HepG2 (cell line): ENCODE measurements around the gene RHOBTB3. TPM values are rescaled to one million over a fixed set of nuclear protein-coding genes. Genes with fewer than 3 reads are reported as not detected.

Experiments used
- KDM2A ChIP-seq: sonication (generic); formaldehyde crosslinking; IDR thresholded peaks from 2 replicates; pipeline ENCODE4 v1.4.0; 2020; ENCODE audit warnings: low read depth, missing genetic modification reagents, borderline replicate concordance
- SIX4 ChIP-seq: sonication (generic); formaldehyde crosslinking; IDR thresholded peaks from 2 replicates; pipeline ENCODE4 v1.4.0; 2020; ENCODE audit warnings: missing genetic modification reagents
- SRSF9 ChIP-seq: fragments of 200-400 bp; formaldehyde crosslinking; IDR thresholded peaks from 2 replicates; pipeline ENCODE4 v1.6.1; 2018; ENCODE audit warnings: borderline replicate concordance, mild to moderate bottlenecking, low read depth, low read length; ENCODE audit not compliant: insufficient read depth, poor library complexity, severe bottlenecking
- STAT5B ChIP-seq: sonication (generic); formaldehyde crosslinking; IDR thresholded peaks from 2 replicates; pipeline ENCODE4 v1.4.0; 2020; ENCODE audit warnings: missing genetic modification reagents
- THAP8 ChIP-seq: sonication (generic); formaldehyde crosslinking; IDR thresholded peaks from 2 replicates; pipeline ENCODE4 v1.5.1; 2020; ENCODE audit warnings: missing genetic modification reagents, mild to moderate bottlenecking, borderline replicate concordance
- ZBTB7A ChIP-seq: sonication (generic); formaldehyde crosslinking; IDR thresholded peaks from 2 replicates; pipeline ENCODE4 v1.8.0; 2022; ENCODE audit warnings: mild to moderate bottlenecking, missing genetic modification reagents
- ZNF18 ChIP-seq: sonication (generic); formaldehyde crosslinking; IDR thresholded peaks from 2 replicates; pipeline ENCODE4 v1.8.0; 2022; ENCODE audit warnings: mild to moderate bottlenecking, missing genetic modification reagents; ENCODE audit not compliant: insufficient replicate concordance
- ZNF547 ChIP-seq: sonication (generic); formaldehyde crosslinking; IDR thresholded peaks from 2 replicates; pipeline ENCODE4 v1.5.1; 2020; ENCODE audit warnings: mild to moderate bottlenecking, missing genetic modification reagents
- ZNF616 ChIP-seq: sonication (generic); formaldehyde crosslinking; IDR thresholded peaks from 2 replicates; pipeline ENCODE4 v1.5.0; 2020; ENCODE audit warnings: low read depth, mild to moderate bottlenecking, missing genetic modification reagents
- ZNF646 ChIP-seq: sonication (generic); formaldehyde crosslinking; IDR thresholded peaks from 2 replicates; pipeline ENCODE4 v1.9.0; 2021; ENCODE audit warnings: mild to moderate bottlenecking, missing genetic modification reagents
- ZNF749 ChIP-seq: sonication (generic); formaldehyde crosslinking; IDR thresholded peaks from 2 replicates; pipeline ENCODE4 v1.8.0; 2022; ENCODE audit warnings: mild to moderate bottlenecking, missing genetic modification reagents, moderate library complexity, borderline replicate concordance
- polyA plus RNA-seq, 8 experiments: library from polyadenylated mRNA; depleted of rRNA in 3 of 8; stranded (reverse) in 7 of 8; unstranded in 1 of 8; fragments of >200 nt; fragmentation: Illumina TruSeq in 4 of 8; extraction: Trizol in 4 of 8; gene quantifications; 2 replicates each; pipeline versions ENCODE4 v1.2.1 to v1.2.3, GENCODE V29; 2011 to 2016; ENCODE audit warnings: low read depth in 4 of 8, missing spikeins in 1 of 8, mixed read lengths in 1 of 8; ENCODE audit not compliant: insufficient read depth in 1 of 8
- total RNA-seq, 5 experiments: library from RNA; depleted of rRNA; stranded (reverse); fragments of >200 nt; fragmentation: Illumina TruSeq; extraction: Trizol; gene quantifications; 2 replicates each; pipeline ENCODE4 v1.2.3, GENCODE V29; 2016; ENCODE audit warnings: low read depth in 1 of 5

RHOBTB3 gene
- total and polyA plus RNA-seq, 2 of the 13 experiments (the other 11 are each of a cell fraction or from before 2014, with no cell fraction given), result 31.6 to 35.4 TPM

GRCh38 chr5:95741458-95741857 is 10.3 kb downstream of the RHOBTB3 start (continued):
- TF ChIP-seq KDM2A (no peak), ZNF749 (CRISPR knock-in tag) (no peak), ZNF616 (CRISPR knock-in tag) (no peak), ZBTB7A (no peak), THAP8 (CRISPR knock-in tag) (no peak), ZNF547 (CRISPR knock-in tag) (no peak), STAT5B (CRISPR knock-in tag) (no peak), ZNF646 (CRISPR knock-in tag) (no peak), SIX4 (CRISPR knock-in tag) (no peak), SRSF9 (no peak), ZNF18 (CRISPR knock-in tag) (no peak)
